NOMO-1 treated with DMSO at 0.1 percent for 48 hours (cell line): ENCODE measurements around the gene GIMAP7.

Source experiments
- DNase-seq: peaks from one replicate; lab custom pipeline; 2025; ENCODE audit not compliant: unreplicated experiment; lab: John Stamatoyannopoulos, UW

GIMAP7 gene

GRCh38 chr7:150568714-150569113 lies 54.0 kb downstream of the GIMAP7 start:
- no peak for DNase-seq

GRCh38 chr7:150569245-150569955 lies 54.7 kb downstream of the GIMAP7 start:
- no peak for DNase-seq
